ENCODE results near the gene PIK3CB.
"Not testable (repeated sequence)": the region's sequence is repeated elsewhere in the genome, so short reads cannot be mapped to it uniquely, and the experiment has no call there.

The PIK3CB gene

DNA sequence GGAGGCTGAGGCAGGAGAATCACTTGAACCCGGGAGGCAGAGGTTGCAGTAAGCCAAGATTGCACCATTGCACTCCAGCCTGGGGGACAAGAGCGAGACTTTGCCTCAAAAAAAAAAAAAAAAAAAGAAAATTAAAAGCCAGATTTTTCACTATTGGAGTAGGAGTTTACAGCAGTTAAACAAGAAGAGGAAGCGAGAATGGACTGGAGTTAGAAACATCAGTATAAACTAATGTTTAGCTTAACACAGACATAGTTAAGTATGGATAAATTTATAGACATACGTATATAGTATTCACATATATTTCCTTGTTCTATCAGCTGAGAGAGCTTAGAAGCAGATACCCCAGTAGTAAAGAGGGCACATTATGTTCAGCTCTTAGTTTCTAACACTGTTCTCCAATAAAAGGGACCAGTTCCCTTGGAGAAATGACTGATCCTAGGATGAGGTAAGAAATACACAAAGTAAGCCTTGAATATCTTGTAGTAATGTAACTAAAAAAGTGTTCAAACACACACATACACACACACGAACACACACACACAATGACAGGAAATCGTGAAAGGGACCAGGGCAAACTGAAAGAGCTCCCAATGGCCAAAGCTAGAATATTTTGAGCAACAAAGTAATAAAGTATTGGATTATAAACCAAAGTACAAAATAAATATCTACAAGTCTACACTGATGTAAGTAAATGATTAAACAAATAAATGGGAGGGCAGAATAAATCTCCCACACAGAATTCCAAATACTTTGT, 25.1 kb downstream of the PIK3CB start:
- Histone ChIP-seq H2AFZ (ENCODE audit: low read depth, low read length, severe bottlenecking) (no peak overlapping the region), H3F3A (ENCODE audit: insufficient read depth) (no peaks in the 10 kb centered on the region), H3K79me2 (ENCODE audit: insufficient read depth, low read length) (peaks cover 67% of the 10 kb centered on the region), H3K9me2 (replicated peaks; ENCODE audit: insufficient read depth, low read length) (no peaks in the 10 kb centered on the region), H4K20me1 (ENCODE audit: low read depth, low read length) (no peaks in the 10 kb centered on the region), H3K4me2 (ENCODE audit: low read depth, low read length, poor library complexity, severe bottlenecking) (no peak overlapping the region), H3K9ac (ENCODE audit: low read length) (no peak overlapping the region), H3K27ac (ENCODE audit: low read depth, low read length) (no peak overlapping the region), H3K9me3 (ENCODE audit: insufficient read depth, low read length) (no peaks in the 10 kb centered on the region), H3K36me3 (ENCODE audit: low read length) (no peaks in the 10 kb centered on the region), H3K27me3 (ENCODE audit: low read length) (no peaks in the 10 kb centered on the region), H3K4me3 (ENCODE audit: insufficient read depth, low read length, poor library complexity, severe bottlenecking) (no peak overlapping the region)
- TF ChIP-seq CTCF (IDR thresholded peaks at IDR 0.05; ENCODE audit: insufficient read depth, low read length, poor library complexity, severe bottlenecking) (no peak), EZH2phosphoT487 (conservative IDR thresholded peaks at IDR 0.05; ENCODE audit: low read length) (no peak)

GRCh38 chr3:138806376-138807080, 28.2 kb downstream of the PIK3CB start:
- Histone ChIP-seq H3K27ac (ENCODE audit: low read depth, low read length) (no peak overlapping the region), H3K4me3 (ENCODE audit: insufficient read depth, low read length, poor library complexity, severe bottlenecking) (no peak overlapping the region), H3K4me2 (ENCODE audit: low read depth, low read length, poor library complexity, severe bottlenecking) (no peak overlapping the region), H3K27me3 (ENCODE audit: low read length) (no peaks in the 10 kb centered on the region), H3F3A (ENCODE audit: insufficient read depth) (no peaks in the 10 kb centered on the region), H3K79me2 (ENCODE audit: insufficient read depth, low read length) (peaks cover 64% of the 10 kb centered on the region), H3K36me3 (ENCODE audit: low read length) (no peaks in the 10 kb centered on the region), H3K9me2 (replicated peaks; ENCODE audit: insufficient read depth, low read length) (no peaks in the 10 kb centered on the region), H3K9me3 (ENCODE audit: insufficient read depth, low read length) (no peaks in the 10 kb centered on the region), H4K20me1 (ENCODE audit: low read depth, low read length) (no peaks in the 10 kb centered on the region), H2AFZ (ENCODE audit: low read depth, low read length, severe bottlenecking) (no peak overlapping the region), H3K9ac (ENCODE audit: low read length) (no peak overlapping the region)
- TF ChIP-seq CTCF (IDR thresholded peaks at IDR 0.05; ENCODE audit: insufficient read depth, low read length, poor library complexity, severe bottlenecking) (no peak), EZH2phosphoT487 (conservative IDR thresholded peaks at IDR 0.05; ENCODE audit: low read length) (no peak)

DNA sequence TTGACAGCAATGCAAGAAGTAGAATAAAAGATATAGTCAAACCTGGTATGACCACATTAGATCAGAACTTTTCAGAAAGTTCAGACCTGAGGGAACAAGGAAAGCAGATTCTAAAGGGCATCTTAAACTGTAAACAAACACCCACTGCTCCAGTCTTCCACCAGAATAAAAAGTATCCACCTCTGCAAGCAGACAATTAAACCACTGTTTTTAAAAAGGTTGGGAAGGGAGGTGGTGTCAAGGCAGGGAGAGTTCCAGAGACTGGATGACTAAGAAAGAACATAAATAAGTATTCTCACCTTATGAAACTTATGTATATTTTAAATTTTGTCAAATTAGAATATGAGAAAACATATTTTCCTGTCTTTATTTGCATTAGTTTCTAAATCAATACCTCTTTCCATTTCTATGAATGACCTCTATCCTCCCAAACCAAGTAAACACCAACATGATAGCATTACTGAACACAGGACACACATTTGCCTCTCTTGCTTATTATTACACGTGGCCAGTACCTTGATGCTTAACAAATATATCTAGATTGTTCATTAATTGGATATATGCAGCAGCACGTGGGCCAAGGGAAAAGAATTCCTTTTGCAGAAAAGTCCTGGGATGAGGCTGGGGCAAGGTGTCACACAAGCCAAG, 31.6 kb downstream of the PIK3CB start:
- H3K9ac ChIP-seq (ENCODE audit: low read length) = no peak overlapping the region
- H3K4me3 ChIP-seq (ENCODE audit: insufficient read depth, low read length, poor library complexity, severe bottlenecking) = no peak overlapping the region
- H3K27me3 ChIP-seq (ENCODE audit: low read length) = no peaks in the 10 kb centered on the region
- H3K36me3 ChIP-seq (ENCODE audit: low read length) = no peaks in the 10 kb centered on the region
- H4K20me1 ChIP-seq (ENCODE audit: low read depth, low read length) = no peaks in the 10 kb centered on the region
- TF ChIP-seq CTCF (IDR thresholded peaks at IDR 0.05; ENCODE audit: insufficient read depth, low read length, poor library complexity, severe bottlenecking) (no peak), EZH2phosphoT487 (conservative IDR thresholded peaks at IDR 0.05; ENCODE audit: low read length) (no peak)
- no peaks in the 10 kb centered on the region for H3K9me2 ChIP-seq (replicated peaks; ENCODE audit: insufficient read depth, low read length)
- no peaks in the 10 kb centered on the region for H3K9me3 ChIP-seq (ENCODE audit: insufficient read depth, low read length)
- H3K4me2 ChIP-seq (ENCODE audit: low read depth, low read length, poor library complexity, severe bottlenecking) = no peak overlapping the region
- H3F3A ChIP-seq (ENCODE audit: insufficient read depth) = no peaks in the 10 kb centered on the region
- no peak overlapping the region for H2AFZ ChIP-seq (ENCODE audit: low read depth, low read length, severe bottlenecking)
- H3K27ac ChIP-seq (ENCODE audit: low read depth, low read length) = no peak overlapping the region
- H3K79me2 ChIP-seq (ENCODE audit: insufficient read depth, low read length) = peaks cover 79% of the 10 kb centered on the region

GRCh38 chr3:138802223-138802622, 32.5 kb downstream of the PIK3CB start:
- not testable (repeated sequence) for H3K27ac ChIP-seq (ENCODE audit: low read depth, low read length); H3F3A ChIP-seq (ENCODE audit: insufficient read depth); H2AFZ ChIP-seq (ENCODE audit: low read depth, low read length, severe bottlenecking); H3K9me3 ChIP-seq (ENCODE audit: insufficient read depth, low read length); H3K36me3 ChIP-seq (ENCODE audit: low read length); H3K9ac ChIP-seq (ENCODE audit: low read length); H4K20me1 ChIP-seq (ENCODE audit: low read depth, low read length); H3K27me3 ChIP-seq (ENCODE audit: low read length); H3K9me2 ChIP-seq (replicated peaks; ENCODE audit: insufficient read depth, low read length); H3K4me3 ChIP-seq (ENCODE audit: insufficient read depth, low read length, poor library complexity, severe bottlenecking); H3K4me2 ChIP-seq (ENCODE audit: low read depth, low read length, poor library complexity, severe bottlenecking)
- H3K79me2 ChIP-seq (ENCODE audit: insufficient read depth, low read length) = peaks cover 79% of the 10 kb centered on the region
